Subcutaneous adipose tissue (tissue), 4 donors: ENCODE data around the gene CEND1. TPM values are rescaled to one million over a fixed set of nuclear protein-coding genes. Genes with fewer than 3 reads are reported as not detected.

Experiments used
- CTCF ChIP-seq: fragments of 450-650 bp; IDR thresholded peaks from one replicate; pipeline ENCODE4 v1.5.1; 2016; ENCODE audit warnings: low read depth, mild to moderate bottlenecking, control low read depth, antibody characterized with exemption, moderate library complexity
- total RNA-seq, 4 donors: library from RNA; depleted of rRNA; stranded (reverse); fragments of >200 nt; gene quantifications; one replicate each; pipeline ENCODE4 v1.1.0, GENCODE V29; 2016

The CEND1 gene
- total RNA-seq, 4 donors from 2014 or later = not detected

GRCh38 chr11:830295-831117 is 40.6 kb upstream of the CEND1 start:
- TF ChIP-seq CTCF = no peak

GRCh38 chr11:829847-830294 is 40.0 kb upstream of the CEND1 start:
- TF ChIP-seq CTCF = no peak

- TF ChIP-seq CTCF = no peak
These were observed 39.4 kb upstream of the CEND1 start for GRCh38 chr11:829176-829846.

- TF ChIP-seq CTCF = no peak
These were observed 38.8 kb upstream of the CEND1 start for GRCh38 chr11:828506-829175.

- no peak for TF ChIP-seq CTCF
These were observed 38.0 kb upstream of the CEND1 start, which contains the start of gene CRACR2B for GRCh38 chr11:827897-828192. CRACR2B (plus strand) TSS chr11:827919; CDS start chr11:828608, 689 bp downstream.

- TF ChIP-seq CTCF = no peak
These were observed 37.4 kb upstream of the CEND1 start for GRCh38 chr11:827146-827896.
